Heart left ventricle (tissue), 13 donors: ENCODE results near the gene BLID.

Experiments
- POLR2A ChIP-seq, 2 donors: fragments of 450-650 bp; IDR thresholded peaks; one replicate each; pipeline ENCODE4 v1.6.1; 2017; ENCODE audit warnings: antibody characterized with exemption in 2 of 2, mild to moderate bottlenecking in 2 of 2, moderate library complexity in 2 of 2
- TF ChIP-seq, protein P1 (sequence below), 12 donors: fragments of 200-600 bp; sonication (generic) in 4 of 12; IDR thresholded peaks; one replicate each; pipeline versions ENCODE4 v1.5.0 to v1.8.0; 2018 to 2022; ENCODE audit warnings: antibody characterized with exemption in 12 of 12, mild to moderate bottlenecking in 5 of 12
- donor health status: ischemic (EF 13 %, LVEDD 7.1; RV severe dilation, severe dysfunction).
- donor health status: DM: no; HTN: yes; CAD: no.
- donor health status: DM: no; HTN: no; CAD: no.
- donor health status: ischemic (EF 25% LVEDD 6.9; RV normal size, moderate dysfunction).
- donor health status: ischemic (EF 25% LVEDD 5.7; RV mildly dilated, moderate dysfunction).
- donor health status: ischemic (EF 35%, LVEDD 5.7; RV mildly dilated, moderate dysfunction).
- donor health status: nonischemic (EF 11% LVEDD 7.7; RV severe dilation, severe dysfunction).
- donor health status: DM: yes; HTN: yes; CAD: no.
- donor health status: PGD.
- donor health status: ischemic (EF 29% LVEDD 5.4; RV normal size, mild dysfunction).
- donor health status: nonischemic (EF 23%, LVEDD 6.1; RV moderate dilation, normal function).

DNA sequence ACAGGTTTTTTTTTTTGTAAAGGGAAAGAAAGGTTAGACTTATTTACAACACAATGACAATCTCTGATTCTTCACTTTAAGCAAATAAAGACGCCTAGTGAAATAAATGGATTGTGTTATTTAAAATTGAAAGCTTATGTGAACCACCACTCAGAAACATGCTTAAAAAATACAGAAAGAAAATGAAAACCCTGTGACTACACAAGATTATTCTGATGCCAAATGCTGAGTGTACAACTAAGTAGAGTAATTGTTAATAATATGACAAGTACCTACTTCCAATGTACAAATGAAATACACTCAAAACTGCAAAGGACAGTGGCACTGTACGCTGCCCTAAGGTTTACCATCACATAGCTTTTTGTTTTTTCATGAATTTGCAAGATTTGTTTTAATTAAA lies 1.0 kb downstream of the BLID start:
- TF ChIP-seq, protein P1, sequence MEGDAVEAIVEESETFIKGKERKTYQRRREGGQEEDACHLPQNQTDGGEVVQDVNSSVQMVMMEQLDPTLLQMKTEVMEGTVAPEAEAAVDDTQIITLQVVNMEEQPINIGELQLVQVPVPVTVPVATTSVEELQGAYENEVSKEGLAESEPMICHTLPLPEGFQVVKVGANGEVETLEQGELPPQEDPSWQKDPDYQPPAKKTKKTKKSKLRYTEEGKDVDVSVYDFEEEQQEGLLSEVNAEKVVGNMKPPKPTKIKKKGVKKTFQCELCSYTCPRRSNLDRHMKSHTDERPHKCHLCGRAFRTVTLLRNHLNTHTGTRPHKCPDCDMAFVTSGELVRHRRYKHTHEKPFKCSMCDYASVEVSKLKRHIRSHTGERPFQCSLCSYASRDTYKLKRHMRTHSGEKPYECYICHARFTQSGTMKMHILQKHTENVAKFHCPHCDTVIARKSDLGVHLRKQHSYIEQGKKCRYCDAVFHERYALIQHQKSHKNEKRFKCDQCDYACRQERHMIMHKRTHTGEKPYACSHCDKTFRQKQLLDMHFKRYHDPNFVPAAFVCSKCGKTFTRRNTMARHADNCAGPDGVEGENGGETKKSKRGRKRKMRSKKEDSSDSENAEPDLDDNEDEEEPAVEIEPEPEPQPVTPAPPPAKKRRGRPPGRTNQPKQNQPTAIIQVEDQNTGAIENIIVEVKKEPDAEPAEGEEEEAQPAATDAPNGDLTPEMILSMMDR (IDR thresholded peaks at IDR 0.05) = no peak
- no peak for TF ChIP-seq POLR2A (IDR thresholded peaks at IDR 0.05)
